Uterus (tissue), 2 donors: ENCODE results near the gene ITGB3BP.

Source experiments
- CTCF ChIP-seq, 4 experiments: fragments of 200-600 bp in 2 of 4; fragments of 450-650 bp in 2 of 4; sonication (generic) in 2 of 4; IDR thresholded peaks; one replicate each; pipeline ENCODE4 v1.5.1; 2016 to 2019; ENCODE audit warnings: antibody characterized with exemption in 4 of 4, mild to moderate bottlenecking in 2 of 4, moderate library complexity in 1 of 4
- POLR2A ChIP-seq, 2 donors: fragments of 450-650 bp; IDR thresholded peaks; one replicate each; pipeline ENCODE4 v1.6.1; 2016; ENCODE audit warnings: antibody characterized with exemption in 2 of 2, mild to moderate bottlenecking in 1 of 2, moderate library complexity in 1 of 2

GRCh38 chr1:63429281-63429680 lies 93.7 kb downstream of the ITGB3BP start:
- no peak for TF ChIP-seq CTCF (IDR thresholded peaks at IDR 0.05)
- TF ChIP-seq POLR2A (IDR thresholded peaks at IDR 0.05) = no peak
